Mesothelial cell of epicardium (in vitro differentiated cells): Measurements from ENCODE around the gene SLC22A2. TPM values are rescaled to one million over a fixed set of nuclear protein-coding genes. Genes with fewer than 3 reads are reported as not detected.

ENCODE experiments used
- DNase-seq, 2 experiments: peaks; one replicate each; pipeline ENCODE4 v3.0.0; 2021; ENCODE audit warnings: low spot score in 2 of 2; ENCODE audit not compliant: unreplicated experiment in 2 of 2
- H3K27ac Mint-ChIP-seq: 2 replicates; pipeline ENCODE4 v1.8.0; 2021; ENCODE audit warnings: mixed read lengths
- H3K27me3 Mint-ChIP-seq: 2 replicates; pipeline ENCODE4 v1.8.0; 2021; ENCODE audit warnings: low read depth, mixed read lengths
- H3K36me3 Mint-ChIP-seq: 2 replicates; pipeline ENCODE4 v1.8.0; 2021; ENCODE audit warnings: mixed read lengths
- H3K4me1 Mint-ChIP-seq: 2 replicates; pipeline ENCODE4 v1.8.0; 2021; ENCODE audit warnings: mixed read lengths
- H3K4me3 Mint-ChIP-seq: 2 replicates; pipeline ENCODE4 v1.8.0; 2021; ENCODE audit warnings: mild to moderate bottlenecking, moderate library complexity, mixed read lengths
- H3K9me3 Mint-ChIP-seq: 2 replicates; pipeline ENCODE4 v1.8.0; 2021; ENCODE audit warnings: mixed read lengths
- total RNA-seq: library from RNA; stranded (reverse); gene quantifications from 3 replicates; pipeline ENCODE4 v1.2.1, GENCODE V29; 2021
- TF ChIP-seq, protein P1 (sequence below): fragments of 200-600 bp; sonication (generic); IDR thresholded peaks from one replicate; pipeline ENCODE4 v1.5.0; 2021; ENCODE audit warnings: antibody characterized with exemption; ENCODE audit not compliant: unreplicated experiment

Gene SLC22A2
- total RNA-seq, 1 donor from 2014 or later, result 0.07 TPM

DNA sequence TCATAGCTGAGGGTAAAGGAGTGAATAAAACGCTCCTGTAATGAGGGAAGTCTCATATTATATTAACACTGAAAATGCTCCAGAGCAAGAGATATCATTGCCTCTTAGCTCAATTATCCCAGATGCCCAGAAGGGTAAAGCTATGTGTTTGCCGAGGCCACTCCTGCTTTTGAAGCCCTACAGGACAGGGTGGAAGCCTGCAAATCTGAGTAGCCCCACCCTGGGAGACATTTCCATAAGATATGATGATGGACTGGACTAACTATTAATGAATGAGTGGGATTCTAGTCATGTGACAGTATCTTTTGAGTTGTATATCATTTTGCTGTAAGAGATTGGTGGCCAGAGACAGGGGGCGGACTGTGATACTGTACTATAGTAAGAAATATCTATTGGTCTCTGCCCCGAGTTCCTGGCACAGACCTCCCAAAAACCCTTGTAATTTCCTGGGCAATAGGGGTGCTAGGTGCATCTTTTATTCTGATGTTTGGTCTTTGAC, 10.5 kb upstream of the SLC22A2 start:
- Mint-ChIP-seq H3K27ac (no peak overlapping the region), H3K4me3 (no peak overlapping the region), H3K36me3 (no peaks in the 10 kb centered on the region), H3K9me3 (no peaks in the 10 kb centered on the region), H3K27me3 (peaks cover 4% of the 10 kb centered on the region), H3K4me1 (peaks cover 3% of the 10 kb centered on the region)
- TF ChIP-seq, protein P1, sequence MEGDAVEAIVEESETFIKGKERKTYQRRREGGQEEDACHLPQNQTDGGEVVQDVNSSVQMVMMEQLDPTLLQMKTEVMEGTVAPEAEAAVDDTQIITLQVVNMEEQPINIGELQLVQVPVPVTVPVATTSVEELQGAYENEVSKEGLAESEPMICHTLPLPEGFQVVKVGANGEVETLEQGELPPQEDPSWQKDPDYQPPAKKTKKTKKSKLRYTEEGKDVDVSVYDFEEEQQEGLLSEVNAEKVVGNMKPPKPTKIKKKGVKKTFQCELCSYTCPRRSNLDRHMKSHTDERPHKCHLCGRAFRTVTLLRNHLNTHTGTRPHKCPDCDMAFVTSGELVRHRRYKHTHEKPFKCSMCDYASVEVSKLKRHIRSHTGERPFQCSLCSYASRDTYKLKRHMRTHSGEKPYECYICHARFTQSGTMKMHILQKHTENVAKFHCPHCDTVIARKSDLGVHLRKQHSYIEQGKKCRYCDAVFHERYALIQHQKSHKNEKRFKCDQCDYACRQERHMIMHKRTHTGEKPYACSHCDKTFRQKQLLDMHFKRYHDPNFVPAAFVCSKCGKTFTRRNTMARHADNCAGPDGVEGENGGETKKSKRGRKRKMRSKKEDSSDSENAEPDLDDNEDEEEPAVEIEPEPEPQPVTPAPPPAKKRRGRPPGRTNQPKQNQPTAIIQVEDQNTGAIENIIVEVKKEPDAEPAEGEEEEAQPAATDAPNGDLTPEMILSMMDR, result no peak
- DNase-seq, result no peak

DNA sequence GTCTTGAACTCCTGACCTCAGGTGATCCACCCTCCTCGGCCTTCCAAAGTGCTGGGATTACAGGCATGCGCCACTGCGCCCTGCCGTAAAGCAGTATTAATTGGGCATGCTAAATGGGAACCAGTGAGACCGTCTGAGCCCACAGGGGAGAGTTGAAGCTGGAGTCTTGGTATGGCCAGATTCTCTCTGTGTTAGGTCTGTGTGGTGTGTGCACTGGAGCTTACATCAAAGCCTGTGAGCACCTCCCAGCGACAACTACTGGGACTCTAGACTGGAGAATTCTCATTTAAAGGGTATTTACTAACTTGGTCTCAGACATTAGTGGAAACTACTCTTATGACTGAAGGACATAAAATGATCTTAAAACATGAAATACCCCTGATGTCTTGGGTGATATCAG, 8.5 kb upstream of the SLC22A2 start:
- TF ChIP-seq, protein P1, result no peak
- no peaks in the 10 kb centered on the region for H3K36me3 Mint-ChIP-seq
- H3K4me1 Mint-ChIP-seq, result peaks cover 3% of the 10 kb centered on the region
- H3K27me3 Mint-ChIP-seq, result peaks cover 6% of the 10 kb centered on the region
- DNase-seq, result no peak
- no peak overlapping the region for H3K4me3 Mint-ChIP-seq
- no peak overlapping the region for H3K27ac Mint-ChIP-seq
- no peaks in the 10 kb centered on the region for H3K9me3 Mint-ChIP-seq

DNA sequence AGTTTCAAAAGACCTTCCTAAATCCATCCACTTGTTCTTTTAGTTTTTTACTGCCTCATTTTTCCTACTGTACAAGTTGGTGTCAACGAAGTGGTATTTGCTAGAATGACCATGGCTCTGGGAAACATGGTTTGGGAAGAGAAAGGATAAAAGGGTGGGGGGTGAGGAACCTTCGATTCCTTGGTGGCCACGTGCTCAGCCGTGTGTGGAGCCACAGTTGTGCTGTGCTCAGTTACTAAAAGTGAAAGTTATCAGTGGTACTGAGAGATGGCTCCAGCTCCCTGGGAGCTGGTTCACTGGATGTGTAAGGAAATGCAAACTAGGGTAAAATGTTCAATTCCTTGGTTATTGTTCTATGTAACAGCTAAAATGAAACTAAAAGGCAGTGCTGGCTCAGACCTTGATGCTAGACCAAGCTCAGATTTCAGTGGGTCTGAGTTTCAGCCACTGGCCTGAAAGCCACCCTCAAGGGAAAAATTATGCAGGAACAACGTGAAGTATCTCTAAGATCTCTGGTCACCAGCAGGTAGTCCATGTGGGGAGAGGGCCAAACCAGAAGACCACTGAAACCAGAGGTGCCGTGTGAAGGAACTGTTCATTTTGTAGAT, 7.4 kb upstream of the SLC22A2 start:
- TF ChIP-seq, protein P1, result no peak
- peaks cover 4% of the 10 kb centered on the region for H3K4me1 Mint-ChIP-seq
- H3K4me3 Mint-ChIP-seq, result no peak overlapping the region
- H3K36me3 Mint-ChIP-seq, result no peaks in the 10 kb centered on the region
- H3K9me3 Mint-ChIP-seq, result no peaks in the 10 kb centered on the region
- no peak overlapping the region for H3K27ac Mint-ChIP-seq
- DNase-seq, result no peak
- H3K27me3 Mint-ChIP-seq, result peaks cover 6% of the 10 kb centered on the region

DNA sequence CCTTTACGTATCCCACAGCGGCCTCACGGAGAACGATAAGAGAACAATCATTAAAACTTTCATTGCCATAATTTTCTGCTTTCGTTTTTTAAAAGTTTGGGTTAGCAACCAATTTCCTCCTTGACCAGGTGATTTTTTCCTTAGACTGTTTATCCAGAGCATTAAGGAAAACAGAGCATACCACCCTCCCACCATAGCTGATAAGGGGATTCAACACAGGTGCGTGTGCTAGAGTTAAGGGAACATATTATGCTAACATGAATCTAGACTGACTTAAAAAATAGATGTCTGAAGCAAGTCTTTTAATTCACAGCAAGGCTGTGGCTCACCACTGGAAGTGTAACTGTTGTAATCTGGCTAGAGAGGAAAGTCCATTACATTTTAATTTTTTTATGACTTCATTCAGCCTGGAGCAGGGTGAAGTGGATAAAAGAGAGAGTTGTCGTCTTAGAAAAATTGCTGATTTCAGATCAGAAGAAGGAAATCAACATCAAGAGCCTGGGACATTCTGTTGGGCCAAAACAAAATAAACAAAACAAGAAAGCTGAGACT, 5.5 kb upstream of the SLC22A2 start:
- peaks cover 22% of the 10 kb centered on the region for H3K4me1 Mint-ChIP-seq
- H3K9me3 Mint-ChIP-seq, result no peaks in the 10 kb centered on the region
- TF ChIP-seq, protein P1, result no peak
- DNase-seq, result no peak
- H3K27ac Mint-ChIP-seq, result no peak overlapping the region
- H3K4me3 Mint-ChIP-seq, result no peak overlapping the region
- H3K36me3 Mint-ChIP-seq, result no peaks in the 10 kb centered on the region
- peaks cover 6% of the 10 kb centered on the region for H3K27me3 Mint-ChIP-seq

DNA sequence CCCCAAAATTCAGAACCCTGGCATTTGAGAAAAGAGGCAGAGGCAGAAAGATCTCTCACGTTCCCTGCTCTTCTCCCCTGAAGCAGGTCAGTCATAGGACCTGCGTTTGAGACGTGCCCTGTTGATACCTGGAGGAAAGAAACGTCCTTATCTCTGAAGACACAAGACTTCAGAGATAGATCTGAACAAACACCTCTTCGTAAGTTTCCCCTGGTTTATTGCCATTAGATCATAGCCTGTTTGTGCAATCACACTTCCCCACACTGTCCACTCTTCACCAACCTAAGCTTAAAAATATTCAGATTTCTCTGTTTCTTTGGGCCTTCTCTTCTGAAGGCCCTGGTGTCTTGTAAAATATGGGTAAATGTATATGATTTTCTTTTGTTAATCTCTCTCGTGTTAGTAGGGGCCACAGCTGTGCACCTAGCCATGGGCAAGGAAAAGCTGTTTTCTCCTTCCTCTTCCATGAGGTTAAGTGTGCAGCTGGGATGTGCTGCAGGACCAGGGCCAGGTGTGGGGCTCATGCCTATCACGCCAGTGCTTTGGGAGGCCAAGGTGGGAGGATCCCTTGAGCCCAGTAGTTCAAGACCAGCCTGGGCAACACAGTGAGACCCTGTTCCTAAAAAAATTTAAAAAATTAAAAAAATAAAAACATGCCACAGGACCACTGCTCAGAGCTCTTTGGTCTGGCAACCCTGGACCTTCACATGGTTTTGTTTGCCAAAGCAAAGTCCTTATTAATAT, 4.7 kb upstream of the SLC22A2 start:
- Mint-ChIP-seq H3K4me3 (no peak overlapping the region), H3K27me3 (peaks cover 6% of the 10 kb centered on the region), H3K4me1 (peaks cover 26% of the 10 kb centered on the region), H3K36me3 (no peaks in the 10 kb centered on the region), H3K27ac (no peak overlapping the region), H3K9me3 (no peaks in the 10 kb centered on the region)
- DNase-seq, result no peak
- TF ChIP-seq, protein P1, result no peak
